DND-41 (cell line): ENCODE measurements around the gene SLC66A2.

Experiments used
- ATAC-seq: fragments of 200-7000 bp; cut with Tn5 transposase; 3 replicates; pipeline ENCODE4 v1.9.1; 2021; ENCODE audit warnings: low read depth; ENCODE audit not compliant: insufficient read depth
- DNase-seq: peaks from one replicate; pipeline ENCODE4 v3.0.0-alpha.2; 2020
- H2AFZ ChIP-seq: 2 replicates; pipeline ENCODE4 v1.6.0; 2012; ENCODE audit warnings: low read depth, low read length
- H3K27ac ChIP-seq: 2 replicates; pipeline ENCODE4 v1.5.1; 2012; ENCODE audit warnings: low read length, inconsistent platforms
- H3K27me3 ChIP-seq: fragments of 200-600 bp; sonication (generic); 2 replicates; pipeline ENCODE4 v1.6.0; 2012; ENCODE audit warnings: low read length, mild to moderate bottlenecking, inconsistent platforms; ENCODE audit not compliant: insufficient read depth, poor library complexity
- H3K36me3 ChIP-seq: 2 replicates; pipeline ENCODE4 v1.5.1; 2012; ENCODE audit warnings: low read length, inconsistent platforms; ENCODE audit not compliant: insufficient read depth
- H3K4me1 ChIP-seq: 2 replicates; pipeline ENCODE4 v1.5.1; 2012; ENCODE audit warnings: mild to moderate bottlenecking, low read length; ENCODE audit not compliant: insufficient read depth
- H3K4me2 ChIP-seq: 2 replicates; pipeline ENCODE4 v1.6.0; 2012; ENCODE audit warnings: mild to moderate bottlenecking, moderate library complexity, low read length, inconsistent platforms; ENCODE audit not compliant: insufficient read depth
- H3K4me3 ChIP-seq, 2 experiments: fragments of 200-600 bp in 1 of 2; shearing (Covaris generic) in 1 of 2; 2 replicates each; pipeline ENCODE4 v1.5.1; 2012 to 2016; ENCODE audit warnings: inconsistent platforms in 2 of 2, low read length in 2 of 2, mild to moderate bottlenecking in 2 of 2, low read depth in 1 of 2, moderate library complexity in 1 of 2
- H3K79me2 ChIP-seq: 2 replicates; pipeline ENCODE4 v1.6.0; 2012; ENCODE audit warnings: low read length, inconsistent platforms; ENCODE audit not compliant: insufficient read depth
- H3K9ac ChIP-seq: 2 replicates; pipeline ENCODE4 v1.6.0; 2012; ENCODE audit warnings: low read depth, mild to moderate bottlenecking, inconsistent platforms, low read length, moderate library complexity
- H3K9me3 ChIP-seq: 2 replicates; pipeline ENCODE4 v1.5.1; 2012; ENCODE audit warnings: low read length, moderate library complexity, mild to moderate bottlenecking, inconsistent platforms; ENCODE audit not compliant: insufficient read depth, severe bottlenecking
- H4K20me1 ChIP-seq: 2 replicates; pipeline ENCODE4 v1.6.0; 2012; ENCODE audit warnings: low read length; ENCODE audit not compliant: insufficient read depth
- CTCF ChIP-seq: IDR thresholded peaks from 2 replicates; pipeline ENCODE4 v1.5.1; 2012; ENCODE audit warnings: borderline replicate concordance, low read length, moderate library complexity, mild to moderate bottlenecking; ENCODE audit not compliant: poor library complexity, severe bottlenecking; ENCODE audit errors: extremely low read depth
- EZH2 ChIP-seq: IDR thresholded peaks from 3 replicates; pipeline ENCODE4 v1.6.1; 2012; ENCODE audit warnings: borderline replicate concordance, low read depth, mild to moderate bottlenecking, moderate library complexity, low read length, inconsistent platforms; ENCODE audit not compliant: severe bottlenecking

SLC66A2 gene

GRCh38 chr18:79939096-79939495, 12.4 kb downstream of the SLC66A2 start:
- Histone ChIP-seq H3K36me3 (peaks cover 92% of the 10 kb centered on the region), H3K79me2 (peaks cover 75% of the 10 kb centered on the region), H3K27ac (no peak overlapping the region), H3K4me2 (no peak overlapping the region), H2AFZ (no peak overlapping the region), H3K9ac (no peak overlapping the region), H3K9me3 (peaks cover 12% of the 10 kb centered on the region), H4K20me1 (peaks cover 35% of the 10 kb centered on the region), H3K4me1 (no peaks in the 10 kb centered on the region), H3K4me3 (no peak overlapping the region), H3K27me3 (no peaks in the 10 kb centered on the region)
- DNase-seq (no peak), ATAC-seq (no peak)
- TF ChIP-seq EZH2 (no peak), CTCF (no peak)

- no peak for ATAC-seq
- Histone ChIP-seq H3K9me3 (peaks cover 19% of the 10 kb centered on the region), H2AFZ (no peak overlapping the region), H3K4me2 (no peak overlapping the region), H4K20me1 (peaks cover 26% of the 10 kb centered on the region), H3K36me3 (peaks cover 91% of the 10 kb centered on the region), H3K79me2 (peaks cover 76% of the 10 kb centered on the region), H3K4me3 (no peak overlapping the region), H3K27ac (no peak overlapping the region), H3K4me1 (no peaks in the 10 kb centered on the region), H3K27me3 (no peaks in the 10 kb centered on the region), H3K9ac (no peak overlapping the region)
- TF ChIP-seq EZH2, result no peak
- DNase-seq, result no peak
Observed at GRCh38 chr18:79938196-79938595, 13.3 kb downstream of the SLC66A2 start.

GRCh38 chr18:79937103-79937860, 14.2 kb downstream of the SLC66A2 start:
- no peak overlapping the region for H3K4me3 ChIP-seq
- ATAC-seq, result no peak
- DNase-seq, result no peak
- no peak for TF ChIP-seq CTCF
- TF ChIP-seq EZH2, result no peak
- no peak overlapping the region for H3K4me2 ChIP-seq
- H2AFZ ChIP-seq, result no peak overlapping the region
- peaks cover 71% of the 10 kb centered on the region for H3K79me2 ChIP-seq
- H3K4me1 ChIP-seq, result no peaks in the 10 kb centered on the region
- H3K9ac ChIP-seq, result no peak overlapping the region
- H3K36me3 ChIP-seq, result peaks cover 86% of the 10 kb centered on the region
- H3K27ac ChIP-seq, result no peak overlapping the region
- H4K20me1 ChIP-seq, result peaks cover 19% of the 10 kb centered on the region
- H3K9me3 ChIP-seq, result peaks cover 27% of the 10 kb centered on the region
- no peaks in the 10 kb centered on the region for H3K27me3 ChIP-seq

GRCh38 chr18:79936641-79937040, 14.8 kb downstream of the SLC66A2 start:
- H2AFZ ChIP-seq, result no peak overlapping the region
- DNase-seq (no peak), ATAC-seq (no peak)
- H3K4me3 ChIP-seq, result no peak overlapping the region
- H3K79me2 ChIP-seq, result peaks cover 69% of the 10 kb centered on the region
- peaks cover 30% of the 10 kb centered on the region for H3K9me3 ChIP-seq
- no peak overlapping the region for H3K27ac ChIP-seq
- no peak overlapping the region for H3K9ac ChIP-seq
- no peaks in the 10 kb centered on the region for H3K4me1 ChIP-seq
- H4K20me1 ChIP-seq, result peaks cover 14% of the 10 kb centered on the region
- peaks cover 80% of the 10 kb centered on the region for H3K36me3 ChIP-seq
- no peaks in the 10 kb centered on the region for H3K27me3 ChIP-seq
- TF ChIP-seq EZH2 (no peak), CTCF (no peak)
- no peak overlapping the region for H3K4me2 ChIP-seq
